H1 (cell line): ENCODE results near the gene ABHD15. TPM values are rescaled to one million over a fixed set of nuclear protein-coding genes. Genes with fewer than 3 reads are reported as not detected.

Source experiments
- CEBPB ChIP-seq: IDR thresholded peaks from 2 replicates; pipeline ENCODE4 v1.6.1; 2012; ENCODE audit warnings: low read depth, low read length
- CREB1 ChIP-seq: IDR thresholded peaks from 2 replicates; pipeline ENCODE4 v1.6.1; 2012; ENCODE audit warnings: inconsistent platforms
- EZH2 ChIP-seq: fragments of 200-600 bp; sonication (generic); IDR thresholded peaks from 2 replicates; pipeline ENCODE4 v1.7.1; 2012; ENCODE audit warnings: low read depth, mild to moderate bottlenecking, moderate library complexity, low read length, inconsistent platforms; ENCODE audit not compliant: severe bottlenecking
- HDAC2 ChIP-seq, 2 experiments: fragments of 300-600 bp in 1 of 2; sonication (generic) in 1 of 2; IDR thresholded peaks; 2 replicates each; pipeline ENCODE4 v1.6.1; 2011 to 2012; ENCODE audit warnings: low read depth in 2 of 2, low read length in 2 of 2, mild to moderate bottlenecking in 2 of 2, moderate library complexity in 2 of 2, borderline replicate concordance in 1 of 2, inconsistent platforms in 1 of 2
- KDM4A ChIP-seq: IDR thresholded peaks from one replicate; pipeline ENCODE4 v1.7.1; 2012; ENCODE audit warnings: low read depth, mild to moderate bottlenecking, moderate library complexity, low read length, inconsistent platforms; ENCODE audit not compliant: severe bottlenecking
- TAF1 ChIP-seq: IDR thresholded peaks from 2 replicates; pipeline ENCODE4 v1.6.1; 2011; ENCODE audit warnings: mild to moderate bottlenecking, low read depth, low read length
- polyA plus RNA-seq, 7 experiments: library from polyadenylated mRNA; depleted of rRNA in 3 of 7; stranded (reverse) in 5 of 7; unstranded in 2 of 7; fragments of >200 nt in 5 of 7; fragments of 200-250 nt in 2 of 7; gene quantifications; 1 replicate in 5 of 7; 2 replicates in 1 of 7; 4 replicates in 1 of 7; pipeline versions ENCODE4 v1.2.1 to v1.2.3, GENCODE V29; 2011 to 2013; ENCODE audit warnings: missing spikeins in 2 of 7, mixed read lengths in 2 of 7
- total RNA-seq: library from RNA; stranded (reverse); fragmentation: NEBNext Ultra II Directional; extraction: Animal tissue kit (Norgen Biotek cat#: 25700); gene quantifications from 2 replicates; pipeline ENCODE4 v1.2.1, GENCODE V29; 2021

The ABHD15 gene
- total and polyA plus RNA-seq, 2 of the 8 experiments (the other 6 are each of a cell fraction or from before 2014, with no cell fraction given), result 0.88 to 1.7 TPM

DNA sequence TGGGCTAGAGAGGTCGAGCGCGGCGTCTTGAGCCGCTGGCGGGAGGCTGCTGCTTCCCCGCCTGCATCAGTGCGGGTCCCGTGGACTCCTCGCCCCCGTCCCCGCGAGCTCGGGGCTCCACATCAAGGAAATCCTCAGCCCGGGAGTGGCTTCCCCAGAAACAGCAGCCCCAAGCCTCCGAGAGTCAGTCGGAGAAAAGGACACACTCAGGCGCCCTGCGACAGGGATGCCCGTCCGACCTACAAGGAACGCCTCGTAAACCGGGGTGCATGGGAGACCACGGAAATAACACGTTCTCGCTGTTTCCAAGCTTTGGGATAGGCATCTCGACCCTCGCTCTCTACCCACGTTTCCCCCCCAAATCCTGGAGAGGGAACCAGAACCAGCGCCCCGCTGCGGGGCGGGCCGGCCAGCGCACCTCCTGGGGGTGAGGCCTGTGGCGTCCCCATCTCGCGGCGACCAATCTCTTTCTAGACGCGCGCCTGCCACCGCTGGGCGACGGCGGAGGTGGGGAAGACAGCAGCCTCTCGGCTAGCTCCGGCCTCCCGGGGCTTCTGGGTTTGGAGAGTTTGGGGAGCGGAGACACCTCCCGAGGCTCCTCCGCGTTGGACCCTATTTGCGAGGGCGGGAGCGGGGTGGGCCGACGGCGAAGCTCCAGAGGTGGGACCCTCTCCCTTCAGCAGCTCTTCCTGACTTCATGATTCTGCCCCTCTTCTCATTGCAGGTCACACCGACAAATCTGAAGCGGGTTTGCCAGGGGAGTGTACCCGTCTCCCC, 905 bp upstream of the ABHD15 start (continued):
- TF ChIP-seq EZH2 (peak; percentile 46), CREB1 (no peak), CEBPB (no peak), KDM4A (peak; percentile 45), HDAC2 (IDR thresholded peaks at IDR 0.05; ENCODE audit: borderline replicate concordance in 1 of 2, low read depth in 2 of 2, low read length in 2 of 2) (0 out of 4 replicates have a peak, but pooled peaks of 1 of the 2 experiments have one; percentile 34), TAF1 (0 out of 2 replicates have a peak, but pooled peaks have one; percentile 2)
